ENCODE results near the gene NR1I3.

GRCh38 chr1:161196521-161197451 is 41.2 kb downstream of the NR1I3 start:
- TF ChIP-seq CTCF (IDR thresholded peaks at IDR 0.05) (no peak), POLR2A (IDR thresholded peaks at IDR 0.05) (no peak)

Data from lower leg skin (tissue), 3 donors.